ENCODE measurements around the gene SETD3.

The SETD3 gene

DNA sequence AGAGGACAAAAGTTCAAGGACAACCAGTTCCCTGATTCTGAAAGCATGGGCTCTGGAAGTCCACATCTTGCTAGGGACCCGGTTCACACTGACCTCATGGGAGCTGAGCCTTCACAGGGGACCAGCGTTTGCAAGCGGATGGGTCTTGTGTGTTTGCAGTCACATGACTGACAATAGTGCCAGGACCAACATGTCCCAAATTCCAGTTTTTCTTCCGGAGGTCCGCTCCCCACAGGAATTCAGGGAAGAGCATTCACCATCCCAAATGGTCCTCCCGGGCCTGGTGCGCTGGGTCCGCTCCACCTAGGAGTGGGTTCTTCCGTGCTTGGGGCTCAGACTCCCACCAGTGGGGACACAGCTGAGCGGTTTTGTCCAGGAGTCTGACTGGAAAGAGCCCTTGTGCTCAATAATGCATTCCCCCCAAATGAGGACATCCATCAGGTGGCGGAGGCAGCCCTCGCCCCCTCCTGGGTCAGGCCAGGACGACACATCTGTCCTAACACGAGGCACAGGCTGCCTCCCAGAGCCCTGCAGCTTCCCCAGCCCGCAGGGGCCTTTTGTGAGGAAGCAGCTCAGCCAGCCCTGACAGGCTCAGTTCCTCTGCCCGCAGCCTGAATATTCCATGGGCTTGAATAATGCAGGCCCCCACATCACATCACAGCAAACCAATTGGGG lies 116.9 kb downstream of the SETD3 start:
- no peak overlapping the region for H3K4me3 Mint-ChIP-seq
- no peaks in the 10 kb centered on the region for H3K9me3 Mint-ChIP-seq
- DNase-seq (no peak), ATAC-seq (no peak)
- no peaks in the 10 kb centered on the region for H3K4me1 Mint-ChIP-seq
- H3K27ac Mint-ChIP-seq, result no peak overlapping the region
- no peaks in the 10 kb centered on the region for H3K27me3 Mint-ChIP-seq

DNA sequence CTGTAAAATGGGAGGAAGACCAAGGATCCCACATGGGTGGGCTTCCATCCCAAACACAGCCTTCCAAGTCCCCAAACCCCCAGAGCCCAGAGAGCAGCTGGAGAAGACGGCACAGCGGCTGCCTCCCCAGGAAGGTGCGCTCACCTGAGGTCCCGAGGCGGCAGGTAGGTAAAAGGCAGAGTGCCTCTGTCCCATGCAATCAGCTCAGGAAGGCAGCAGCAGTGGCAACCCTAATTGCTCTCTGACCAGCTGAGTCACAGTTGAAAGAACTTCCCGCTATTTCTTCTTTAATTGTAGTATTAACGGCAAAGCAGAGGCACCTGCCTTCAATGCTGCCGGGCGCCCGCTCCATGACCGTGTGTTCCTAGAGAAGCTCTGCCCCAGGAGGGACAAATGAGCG lies 117.6 kb downstream of the SETD3 start:
- no peaks in the 10 kb centered on the region for H3K9me3 Mint-ChIP-seq
- no peak overlapping the region for H3K4me3 Mint-ChIP-seq
- H3K27me3 Mint-ChIP-seq, result no peaks in the 10 kb centered on the region
- no peak for ATAC-seq
- DNase-seq, result no peak
- no peaks in the 10 kb centered on the region for H3K4me1 Mint-ChIP-seq
- no peak overlapping the region for H3K27ac Mint-ChIP-seq

DNA sequence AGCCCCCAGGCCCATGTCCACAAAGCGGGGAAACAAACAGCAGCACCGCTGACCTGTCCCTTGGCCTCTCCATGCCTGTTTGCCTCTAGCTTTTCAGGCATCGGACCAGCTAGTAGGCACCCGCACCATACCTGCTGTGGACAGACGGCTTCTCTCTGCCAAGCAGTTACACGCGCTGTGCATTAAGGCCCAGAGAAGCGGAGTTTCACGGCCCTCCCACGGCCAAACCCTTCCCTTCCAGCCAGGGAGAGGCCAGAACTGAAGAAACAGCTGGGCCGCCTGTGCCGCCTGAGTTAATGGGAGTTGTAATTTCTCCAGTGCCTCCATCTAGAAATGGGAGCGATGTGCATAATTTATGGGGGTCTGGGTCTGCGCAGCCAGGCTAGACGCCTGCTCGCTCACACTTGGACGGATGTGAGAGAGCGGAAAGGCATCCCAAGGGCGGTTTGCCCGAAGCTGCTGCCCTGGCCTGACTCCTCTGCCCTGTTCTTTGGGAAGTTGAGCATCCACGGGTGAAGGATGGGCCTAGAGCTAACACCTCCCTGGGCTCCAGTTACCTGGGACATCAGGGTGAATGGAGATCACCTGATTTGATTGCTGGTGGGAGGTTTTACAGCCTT lies 119.0 kb downstream of the SETD3 start:
- ATAC-seq, result no peak

DNA sequence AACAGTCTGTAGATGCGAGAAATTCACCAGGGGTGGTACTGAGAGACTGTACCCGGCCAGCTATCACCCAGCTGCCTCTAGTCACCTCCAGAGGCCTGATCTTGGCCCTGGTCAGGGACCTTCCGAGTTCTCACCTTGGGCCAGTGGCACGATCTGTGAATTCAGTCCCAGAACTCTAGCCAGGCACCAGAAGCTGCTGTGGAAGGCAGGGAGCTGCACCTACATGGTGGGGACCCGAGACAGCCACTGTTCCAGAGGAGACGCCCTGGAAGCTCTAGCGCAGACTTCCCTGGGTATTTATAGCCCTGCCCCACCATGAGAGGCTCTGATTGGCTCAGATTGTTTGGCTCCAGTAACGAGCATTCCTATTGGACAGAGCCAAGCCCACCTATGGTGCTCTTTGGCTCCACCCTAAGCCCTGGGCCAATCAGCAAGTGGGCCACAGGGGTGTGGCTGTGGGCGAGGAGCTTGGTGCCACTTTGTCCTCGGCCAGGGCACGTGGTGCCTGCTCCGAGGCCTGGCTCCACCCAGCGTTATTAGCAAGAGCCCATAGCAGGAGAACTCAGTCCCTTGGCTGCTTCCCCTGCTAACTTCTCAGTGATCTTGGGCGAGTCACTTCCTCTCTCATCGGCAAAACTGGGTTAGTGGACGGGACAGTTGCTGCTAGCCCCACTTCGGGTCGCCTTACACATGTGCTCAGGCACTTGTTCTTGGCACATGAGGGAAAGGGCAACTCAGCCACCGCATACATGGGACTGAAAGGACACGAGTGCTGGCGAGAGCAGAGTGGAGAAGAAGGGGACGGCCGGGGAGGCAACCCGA lies 119.7 kb downstream of the SETD3 start:
- Mint-ChIP-seq H3K4me1 (no peaks in the 10 kb centered on the region), H3K9me3 (no peaks in the 10 kb centered on the region), H3K27me3 (no peaks in the 10 kb centered on the region), H3K4me3 (no peak overlapping the region), H3K27ac (no peak overlapping the region)
- peak; percentile 50 for ATAC-seq
- no peak for DNase-seq

More for the DNA sequence above, 119.0 kb downstream of the SETD3 start:
- no peaks in the 10 kb centered on the region for H3K9me3 Mint-ChIP-seq
- no peak overlapping the region for H3K27ac Mint-ChIP-seq
- H3K27me3 Mint-ChIP-seq, result no peaks in the 10 kb centered on the region
- H3K4me3 Mint-ChIP-seq, result no peak overlapping the region
- no peak for DNase-seq
- no peaks in the 10 kb centered on the region for H3K4me1 Mint-ChIP-seq

DNA sequence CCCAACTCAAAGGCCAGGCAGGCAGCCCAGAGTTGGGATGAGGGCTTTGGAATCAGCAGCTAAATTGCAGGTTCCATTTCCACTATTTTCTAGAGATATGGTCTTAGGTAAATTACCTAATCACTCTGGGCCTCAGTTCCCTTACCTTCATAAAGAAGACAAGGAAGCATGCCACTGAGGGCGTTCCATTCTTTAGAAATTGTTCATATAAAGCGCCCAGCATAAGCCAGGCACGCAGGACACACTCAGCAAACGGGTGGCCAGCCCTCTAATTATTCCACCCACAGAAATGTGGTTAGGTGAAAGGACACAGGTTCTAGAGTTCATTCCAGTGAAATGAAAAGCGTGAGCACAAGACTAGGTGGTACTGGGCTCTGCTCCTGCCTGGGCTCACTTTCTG lies 120.8 kb downstream of the SETD3 start:
- ATAC-seq (no peak), DNase-seq (no peak)
- Mint-ChIP-seq H3K4me3 (no peak overlapping the region), H3K27me3 (no peaks in the 10 kb centered on the region), H3K4me1 (no peaks in the 10 kb centered on the region), H3K27ac (no peak overlapping the region), H3K9me3 (no peaks in the 10 kb centered on the region)

DNA sequence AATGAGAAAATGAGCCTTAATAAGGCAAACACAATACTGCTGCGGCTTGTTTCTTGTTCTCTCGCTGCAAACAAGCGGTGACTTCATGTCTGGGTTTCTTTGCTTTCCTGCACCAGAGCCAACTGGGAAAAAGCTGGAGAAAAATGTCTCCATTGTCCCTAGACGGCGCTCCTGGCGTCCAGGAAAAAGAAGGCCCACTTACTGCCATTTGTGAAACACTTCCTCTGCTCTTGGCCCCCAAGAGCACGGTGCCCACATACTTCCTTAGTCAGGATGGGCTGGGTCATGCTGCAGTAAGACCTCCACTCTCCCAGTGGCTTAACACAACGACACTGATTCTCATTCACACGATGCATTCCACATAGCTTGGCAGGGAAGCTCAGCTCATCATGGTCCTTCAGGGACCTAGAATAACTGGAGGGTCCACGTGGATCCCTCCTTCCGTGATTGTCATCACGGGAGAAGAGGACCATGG lies 122.7 kb downstream of the SETD3 start:
- no peak overlapping the region for H3K27ac Mint-ChIP-seq
- peaks cover 1% of the 10 kb centered on the region for H3K27me3 Mint-ChIP-seq
- ATAC-seq, result no peak
- H3K9me3 Mint-ChIP-seq, result no peaks in the 10 kb centered on the region
- no peak overlapping the region for H3K4me3 Mint-ChIP-seq
- no peaks in the 10 kb centered on the region for H3K4me1 Mint-ChIP-seq
- DNase-seq, result no peak

DNA sequence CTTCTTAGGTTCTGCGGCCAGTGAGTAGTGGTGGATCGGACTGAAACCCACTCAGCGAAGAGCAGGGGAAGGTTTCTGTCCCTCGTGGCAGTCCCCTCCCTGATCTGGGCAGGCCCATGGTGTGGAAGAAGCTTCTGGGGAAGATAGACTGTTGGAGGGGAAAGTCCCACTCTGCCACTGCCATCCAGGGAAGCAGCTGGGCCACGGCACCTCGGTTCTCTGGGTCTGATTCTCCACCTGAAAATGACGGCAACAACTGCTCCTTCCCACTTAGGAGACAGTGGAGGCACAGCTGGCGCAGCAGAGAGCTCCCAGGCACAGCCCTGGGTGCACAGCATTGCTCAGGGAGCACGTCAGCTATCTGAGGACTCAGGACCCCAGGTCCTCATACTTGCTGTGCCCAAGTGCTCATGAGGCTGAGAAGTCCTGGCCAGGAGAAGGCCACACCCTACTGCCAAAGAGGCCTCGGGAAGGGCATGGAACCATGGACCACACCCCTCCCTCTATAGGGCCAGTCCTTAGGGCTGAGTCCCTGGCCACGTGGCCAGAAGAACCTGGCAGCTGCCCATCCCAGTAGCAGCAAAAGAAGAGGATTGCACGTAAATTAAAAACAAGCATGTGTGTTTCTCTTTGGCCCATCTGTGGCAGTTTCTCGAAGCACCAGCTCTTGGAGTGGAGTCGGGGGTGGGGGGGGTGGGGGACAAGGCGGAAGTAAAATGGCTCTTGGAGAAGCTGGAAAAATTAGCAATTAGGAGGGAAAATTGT lies 123.3 kb downstream of the SETD3 start:
- Mint-ChIP-seq H3K27me3 (peaks cover 8% of the 10 kb centered on the region), H3K4me1 (no peaks in the 10 kb centered on the region), H3K9me3 (no peaks in the 10 kb centered on the region), H3K27ac (no peak overlapping the region), H3K4me3 (no peak overlapping the region)
- DNase-seq (no peak), ATAC-seq (no peak)

DNA sequence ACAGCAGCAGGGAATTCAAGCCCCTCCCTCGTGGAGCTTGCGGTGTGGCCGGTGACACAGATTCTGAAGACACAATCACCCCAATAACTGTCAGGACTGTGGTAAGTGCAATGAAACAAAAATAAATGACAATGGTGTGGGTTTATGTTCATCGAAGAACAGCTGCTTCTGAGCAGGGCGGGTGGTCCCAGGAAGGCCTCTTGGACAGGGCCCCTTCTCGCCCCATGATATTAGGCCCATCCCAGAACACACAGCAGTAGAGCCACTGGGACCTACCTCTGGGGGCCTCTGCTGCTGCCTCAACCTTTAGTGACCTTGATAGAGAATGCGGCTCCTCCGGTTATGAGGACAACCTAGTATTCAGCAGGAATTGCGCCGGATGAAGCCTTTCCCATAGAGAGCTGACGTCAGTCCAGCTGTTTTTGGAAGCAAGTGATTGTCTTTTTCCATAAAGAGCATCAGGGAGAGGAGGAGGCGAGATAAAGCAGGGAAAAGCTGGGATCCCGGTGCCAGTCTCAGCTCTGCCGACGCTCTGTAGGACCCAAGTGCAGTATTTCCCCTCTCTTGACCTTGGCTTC lies 124.5 kb downstream of the SETD3 start:
- Mint-ChIP-seq H3K27me3 (peaks cover 11% of the 10 kb centered on the region), H3K4me3 (no peak overlapping the region), H3K27ac (no peak overlapping the region), H3K4me1 (no peaks in the 10 kb centered on the region), H3K9me3 (no peaks in the 10 kb centered on the region)
- DNase-seq, result no peak
- no peak for ATAC-seq

DNA sequence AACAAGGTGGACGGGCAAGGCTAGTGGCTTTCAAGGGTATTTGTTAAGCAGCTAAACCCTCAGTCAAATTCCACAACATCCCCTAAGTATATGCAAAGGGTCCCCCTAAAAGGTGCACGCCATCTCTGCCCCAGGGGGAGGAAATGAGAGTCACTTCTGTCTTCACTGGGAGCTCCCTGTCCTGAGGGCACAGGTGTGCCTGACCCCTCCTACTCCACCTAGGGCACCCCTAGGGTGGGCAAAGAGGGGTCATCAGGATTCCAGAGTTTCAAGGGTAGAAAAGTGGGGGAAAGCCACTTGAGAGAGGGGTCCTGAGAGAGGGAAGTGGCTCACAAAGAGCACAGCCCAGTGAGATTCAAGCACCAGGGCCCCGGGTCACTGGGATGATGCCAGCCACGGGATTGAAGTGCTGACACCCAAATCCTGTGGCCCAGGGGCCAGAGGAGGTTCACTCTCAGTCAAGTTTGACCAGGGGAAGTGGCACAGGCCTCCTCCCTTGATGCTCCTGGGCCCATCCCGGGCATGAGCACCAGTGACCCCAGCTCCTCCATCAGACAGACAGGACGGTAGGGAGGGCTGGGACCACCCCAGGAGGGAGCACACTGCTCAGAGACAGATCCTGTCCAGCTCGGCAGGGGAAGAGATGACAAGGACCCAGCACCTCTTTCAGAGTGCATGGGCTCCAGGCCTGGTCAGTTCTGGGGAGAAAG lies 126.3 kb downstream of the SETD3 start:
- H3K27me3 Mint-ChIP-seq, result peaks cover 11% of the 10 kb centered on the region
- H3K4me1 Mint-ChIP-seq, result no peaks in the 10 kb centered on the region
- no peaks in the 10 kb centered on the region for H3K9me3 Mint-ChIP-seq
- ATAC-seq, result no peak
- H3K4me3 Mint-ChIP-seq, result no peak overlapping the region
- H3K27ac Mint-ChIP-seq, result no peak overlapping the region
- DNase-seq, result no peak

DNA sequence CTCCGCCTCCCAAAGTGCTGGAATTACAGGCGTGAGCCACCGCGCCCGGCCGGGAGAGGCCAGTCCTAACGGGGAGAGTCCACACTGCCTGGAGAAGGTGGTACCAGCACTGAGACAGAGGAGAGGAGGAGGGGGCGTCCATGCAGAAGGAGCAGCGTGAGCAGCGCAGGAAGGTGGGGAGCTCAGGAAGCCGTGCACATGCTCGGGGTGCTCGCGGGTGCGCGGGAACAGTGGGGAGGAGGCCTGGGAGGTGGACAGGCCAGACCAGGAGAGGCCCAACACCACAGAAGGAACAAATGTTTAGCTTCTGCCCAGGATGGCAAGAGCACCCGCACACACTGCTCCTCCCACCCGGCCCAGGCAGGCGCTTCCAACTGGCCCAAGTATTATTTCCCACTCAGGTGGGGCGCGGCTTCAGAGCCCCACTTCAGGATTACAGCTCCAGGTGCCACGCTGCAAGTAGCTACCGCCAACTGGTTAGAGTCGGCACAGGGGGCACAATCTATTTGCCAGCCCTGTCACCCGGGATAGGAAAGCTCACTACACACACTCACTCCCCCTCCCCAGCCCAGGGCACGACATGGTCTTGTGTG lies 127.9 kb downstream of the SETD3 start:
- Mint-ChIP-seq H3K9me3 (no peaks in the 10 kb centered on the region), H3K27ac (no peak overlapping the region), H3K4me3 (no peak overlapping the region), H3K27me3 (peaks cover 11% of the 10 kb centered on the region), H3K4me1 (no peaks in the 10 kb centered on the region)
- ATAC-seq (no peak), DNase-seq (no peak)

DNA sequence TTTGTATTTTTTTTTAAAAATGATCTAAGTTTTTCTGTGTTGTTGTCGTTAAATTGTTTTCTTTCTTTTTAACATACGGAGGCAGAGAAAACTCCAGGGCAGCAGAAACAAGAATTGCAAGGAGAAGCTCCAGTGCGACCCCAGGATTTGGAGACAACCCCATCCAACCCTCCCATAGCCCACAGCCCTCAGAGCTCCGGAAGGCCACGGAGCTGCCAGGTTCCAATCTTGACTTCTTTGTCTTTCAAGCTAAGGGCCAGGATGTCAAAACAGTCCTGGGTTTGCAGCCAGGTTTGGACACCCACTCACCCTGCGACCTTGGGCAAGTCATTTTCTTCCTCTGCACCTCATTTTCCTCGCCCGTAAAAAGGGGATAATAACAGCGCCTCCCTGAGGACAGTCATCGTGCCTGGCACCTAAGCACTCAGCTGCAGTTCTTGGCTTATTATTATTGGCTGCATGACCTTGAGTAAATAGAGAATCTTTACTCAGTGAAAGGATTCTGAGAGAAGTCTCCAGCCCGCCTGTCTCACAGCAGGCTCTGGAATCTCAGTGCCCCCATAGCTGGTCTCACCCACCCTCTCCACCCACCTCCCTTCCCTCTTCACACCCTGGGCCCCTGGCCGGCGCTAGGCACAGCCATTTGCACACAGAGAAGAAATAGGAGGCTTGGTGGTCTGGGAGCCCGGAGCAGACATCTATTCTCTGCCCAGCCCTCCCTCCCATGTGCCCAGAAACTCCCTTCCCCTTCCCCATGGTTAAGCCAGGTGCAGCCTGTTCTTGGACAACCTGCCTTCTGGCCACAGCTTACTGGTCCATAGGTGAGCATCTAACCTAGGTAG lies 129.3 kb downstream of the SETD3 start:
- DNase-seq, result no peak
- H3K9me3 Mint-ChIP-seq, result no peaks in the 10 kb centered on the region

DNA sequence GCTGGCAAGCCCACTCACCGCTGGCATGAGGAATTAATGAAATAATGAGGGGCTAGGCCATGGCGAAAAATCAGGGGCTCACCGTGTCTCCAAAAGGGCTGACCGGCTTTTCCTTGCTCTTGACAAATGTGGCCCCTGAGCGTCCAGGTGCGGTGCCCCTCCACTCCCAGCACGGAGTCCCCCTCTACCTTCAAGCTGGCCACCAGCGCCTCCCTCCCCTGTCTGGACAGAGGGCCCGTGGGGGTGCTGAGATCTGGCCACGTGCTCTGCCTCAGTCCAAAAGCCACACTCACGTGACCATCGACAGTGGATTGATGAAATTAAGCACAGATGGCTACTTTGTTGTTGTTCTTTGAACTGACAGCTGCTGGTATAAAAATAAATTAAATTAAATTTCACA lies 129.9 kb downstream of the SETD3 start:
- H3K27ac Mint-ChIP-seq, result no peak overlapping the region
- H3K27me3 Mint-ChIP-seq, result peaks cover 20% of the 10 kb centered on the region
- H3K9me3 Mint-ChIP-seq, result no peaks in the 10 kb centered on the region
- ATAC-seq (no peak), DNase-seq (no peak)
- H3K4me3 Mint-ChIP-seq, result no peak overlapping the region
- H3K4me1 Mint-ChIP-seq, result no peaks in the 10 kb centered on the region

More for the DNA sequence above, 129.3 kb downstream of the SETD3 start:
- H3K4me1 Mint-ChIP-seq, result no peaks in the 10 kb centered on the region
- no peak for ATAC-seq
- H3K4me3 Mint-ChIP-seq, result no peak overlapping the region
- H3K27me3 Mint-ChIP-seq, result peaks cover 14% of the 10 kb centered on the region
- peak overlapping the region in 1 of 2 donors; percentile 54 for H3K27ac Mint-ChIP-seq

DNA sequence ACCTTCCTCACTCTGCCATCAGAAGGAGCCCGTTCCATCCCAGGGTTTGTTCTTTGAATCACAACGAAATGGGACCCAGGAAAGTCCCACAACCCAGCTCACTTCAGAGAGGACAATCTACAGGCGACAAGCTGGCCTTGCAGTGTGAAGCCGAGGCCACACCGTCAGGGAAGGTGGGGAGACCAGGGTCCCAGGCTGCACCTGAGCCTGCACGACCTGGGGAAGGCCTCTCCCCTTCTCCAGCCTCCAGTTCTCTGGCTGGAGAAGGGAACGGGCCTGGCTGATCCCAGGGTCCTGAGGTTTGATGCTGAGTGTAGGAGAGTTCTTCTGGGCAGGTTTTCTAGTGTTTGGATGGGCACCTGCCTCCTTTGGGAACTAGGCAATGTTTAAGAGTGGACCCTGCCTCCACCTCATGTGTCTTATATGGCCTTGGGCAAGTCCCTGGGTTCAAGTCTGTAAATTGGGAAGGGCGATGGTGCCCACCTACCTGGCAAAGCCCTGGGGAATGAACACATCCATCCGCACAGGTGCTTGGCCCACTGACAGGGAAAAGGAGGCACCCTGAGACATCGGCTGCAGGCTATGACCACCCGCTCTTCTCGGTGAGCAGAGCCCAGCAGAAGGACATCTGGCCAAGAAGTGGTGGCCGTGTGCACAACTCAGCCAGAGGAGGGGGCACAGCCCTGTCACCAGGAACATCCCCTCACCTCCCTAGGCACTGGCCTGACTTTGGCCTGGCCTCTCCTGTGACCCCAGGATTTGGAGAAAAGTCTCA lies 130.8 kb downstream of the SETD3 start:
- DNase-seq, result no peak
- Mint-ChIP-seq H3K4me1 (no peaks in the 10 kb centered on the region), H3K27ac (peak overlapping the region in 1 of 2 donors; percentile 27), H3K27me3 (peaks cover 24% of the 10 kb centered on the region), H3K9me3 (no peaks in the 10 kb centered on the region), H3K4me3 (no peak overlapping the region)
- no peak for ATAC-seq

Data from stimulated activated naive CD8-positive, alpha-beta T cell treated with anti-CD3 and anti-CD28 coated beads, Interleukin-15, amount 100 ng/mL, for 72 hours (primary cell).